Measurements from ENCODE around the gene RTL10.

- TF ChIP-seq NFIC (IDR thresholded peaks at IDR 0.05) (no peak), EP300 (IDR thresholded peaks at IDR 0.05; ENCODE audit: borderline replicate concordance) (no peak), TEAD4 (IDR thresholded peaks at IDR 0.05) (peak; percentile 6; the same call in 1 of the 2 replicates), CREB1 (IDR thresholded peaks at IDR 0.05; ENCODE audit: low read depth) (no peak), TCF12 (IDR thresholded peaks at IDR 0.05; ENCODE audit: low read depth) (no peak)
- TF ChIP-seq, protein P1, sequence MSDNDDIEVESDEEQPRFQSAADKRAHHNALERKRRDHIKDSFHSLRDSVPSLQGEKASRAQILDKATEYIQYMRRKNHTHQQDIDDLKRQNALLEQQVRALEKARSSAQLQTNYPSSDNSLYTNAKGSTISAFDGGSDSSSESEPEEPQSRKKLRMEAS (IDR thresholded peaks at IDR 0.05): no peak
These were observed 10.6 kb upstream of the RTL10 start for GRCh38 chr22:19865141-19865829.

Data from Ishikawa (cell line).